ENCODE results near the gene AIP.
A peak's percentile ranks its signal among the peaks of the same experiment; 100 is the strongest.
"Not testable (repeated sequence)": the region's sequence is repeated elsewhere in the genome, so short reads cannot be mapped to it uniquely, and the experiment has no call there.

AIP gene

GRCh38 chr11:67468759-67469507 is 13.9 kb upstream of the AIP start, which contains the start of gene TMEM134:
TMEM134 (minus strand) TSS chr11:67469251; CDS start chr11:67469192, 59 bp downstream.
- peak; percentile 29 for TF ChIP-seq CTCF (IDR thresholded peaks at IDR 0.05; ENCODE audit: low read depth, low read length, missing control alignments)
- DNase-seq (ENCODE audit: low read depth) = peak; percentile 63
- H3K4me3 ChIP-seq (ENCODE audit: low read depth, low read length) = peak within 1 kb of the TSS; percentile 82
- in situ Hi-C loops (cut with HindIII; ENCODE audit: low sequenced_read_pairs) = no loop called here

GRCh38 chr11:67469508-67469811 is 13.4 kb upstream of the AIP start:
- TF ChIP-seq CTCF (IDR thresholded peaks at IDR 0.05; ENCODE audit: low read depth, low read length, missing control alignments) = no peak
- in situ Hi-C loops (cut with HindIII; ENCODE audit: low sequenced_read_pairs) = no loop called here
- no peak for DNase-seq (ENCODE audit: low read depth)

GRCh38 chr11:67470337-67471002 is 12.4 kb upstream of the AIP start:
- no peak for DNase-seq (ENCODE audit: low read depth)
- in situ Hi-C loops (cut with HindIII; ENCODE audit: low sequenced_read_pairs) = no loop called here
- no peak overlapping the region for H3K4me3 ChIP-seq (ENCODE audit: low read depth, low read length)
- no peak for TF ChIP-seq CTCF (IDR thresholded peaks at IDR 0.05; ENCODE audit: low read depth, low read length, missing control alignments)

More at GRCh38 chr11:67469508-67469811, 13.4 kb upstream of the AIP start:
- H3K4me3 ChIP-seq (ENCODE audit: low read depth, low read length) = peak overlapping the region; percentile 82

- in situ Hi-C loops (cut with HindIII; ENCODE audit: low sequenced_read_pairs) = no loop called here
- TF ChIP-seq CTCF (IDR thresholded peaks at IDR 0.05; ENCODE audit: low read depth, low read length, missing control alignments) = no peak
- H3K4me3 ChIP-seq (ENCODE audit: low read depth, low read length) = no peak overlapping the region
- DNase-seq (ENCODE audit: low read depth) = no peak
Measured at GRCh38 chr11:67472882-67473281, 9.9 kb upstream of the AIP start.

GRCh38 chr11:67476692-67477091 is 6.1 kb upstream of the AIP start:
- H3K4me3 ChIP-seq (ENCODE audit: low read depth, low read length); DNase-seq (ENCODE audit: low read depth); in situ Hi-C loops (cut with HindIII; ENCODE audit: low sequenced_read_pairs): not testable (repeated sequence)

GRCh38 chr11:67477344-67478050 is 5.3 kb upstream of the AIP start:
- in situ Hi-C loops (cut with HindIII; ENCODE audit: low sequenced_read_pairs); DNase-seq (ENCODE audit: low read depth); H3K4me3 ChIP-seq (ENCODE audit: low read depth, low read length): not testable (repeated sequence)

- TF ChIP-seq CTCF (IDR thresholded peaks at IDR 0.05; ENCODE audit: low read depth, low read length, missing control alignments) = no peak
- in situ Hi-C loops (cut with HindIII; ENCODE audit: low sequenced_read_pairs) = no loop called here
- no peak for DNase-seq (ENCODE audit: low read depth)
- peak overlapping the region; percentile 49 for H3K4me3 ChIP-seq (ENCODE audit: low read depth, low read length)
Measured at GRCh38 chr11:67482275-67482826, 475 bp upstream of the AIP start.

All from astrocyte of the cerebellum (primary cell).